Astrocyte of the hippocampus (primary cell): ENCODE results near the gene KIR2DL1.
"Not testable (repeated sequence)": the region's sequence is repeated elsewhere in the genome, so short reads cannot be mapped to it uniquely, and the experiment has no call there.

Experiments used
- DNase-seq: peaks from one replicate; pipeline ENCODE4 v3.0.0; 2011; ENCODE audit warnings: low read depth, low spot score

Gene KIR2DL1

DNA sequence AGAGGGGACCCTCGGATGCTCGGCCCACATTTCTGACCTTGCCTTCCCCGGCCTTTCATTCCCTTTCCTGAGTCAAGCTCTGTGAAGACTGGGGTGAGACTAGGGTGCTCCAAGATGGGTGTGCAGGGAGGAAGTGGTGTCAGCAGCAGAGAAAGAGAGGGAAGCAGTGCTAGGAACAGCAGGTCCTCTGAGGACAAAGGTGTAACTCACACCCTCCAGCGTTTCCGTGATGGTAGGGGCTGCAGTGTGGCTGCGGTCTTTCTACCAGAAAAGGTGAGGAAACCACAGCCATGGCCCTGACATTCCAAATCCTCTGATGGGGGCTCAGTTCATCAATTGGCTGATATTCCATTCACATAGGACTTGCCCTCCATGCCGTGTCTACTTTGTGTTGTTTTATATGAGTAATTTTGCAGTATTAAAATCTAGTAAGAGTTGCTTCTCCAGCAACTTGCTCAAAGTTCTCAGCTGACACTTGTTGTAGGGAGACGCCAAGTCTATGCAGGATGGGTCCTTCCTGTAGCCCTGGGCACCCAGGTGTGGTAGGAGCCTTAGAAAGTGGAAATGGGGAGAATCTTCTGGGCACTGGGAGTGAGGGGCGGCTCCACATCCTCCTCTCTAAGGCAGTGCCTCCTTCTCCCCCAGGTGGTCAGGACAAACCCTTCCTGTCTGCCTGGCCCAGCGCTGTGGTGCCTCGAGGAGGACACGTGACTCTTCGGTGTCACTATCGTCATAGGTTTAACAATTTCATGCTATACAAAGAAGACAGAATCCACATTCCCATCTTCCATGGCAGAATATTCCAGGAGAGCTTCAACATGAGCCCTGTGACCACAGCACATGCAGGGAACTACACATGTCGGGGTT lies 48.3 kb downstream of the KIR2DL1 start:
- DNase-seq, result no peak

DNA sequence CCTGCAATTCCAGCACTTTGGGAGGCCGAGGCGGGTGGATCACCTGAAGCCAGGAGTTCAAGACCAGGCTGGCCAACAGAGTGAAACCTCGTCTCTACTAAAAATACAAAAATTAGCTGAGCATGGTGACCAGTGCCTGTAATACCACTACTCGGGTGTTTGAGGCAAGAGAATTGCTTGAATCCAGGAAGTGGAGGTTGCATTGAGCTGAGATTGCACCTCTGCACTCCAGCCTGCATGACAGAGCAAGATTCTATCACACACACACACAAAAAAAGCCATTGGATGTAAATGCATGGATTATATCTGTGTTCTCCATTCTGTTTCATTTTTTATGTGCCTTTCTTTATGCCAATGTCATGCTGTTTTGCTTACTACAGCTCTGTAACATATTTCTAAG lies 54.8 kb downstream of the KIR2DL1 start:
- DNase-seq, result not testable (repeated sequence)

DNA sequence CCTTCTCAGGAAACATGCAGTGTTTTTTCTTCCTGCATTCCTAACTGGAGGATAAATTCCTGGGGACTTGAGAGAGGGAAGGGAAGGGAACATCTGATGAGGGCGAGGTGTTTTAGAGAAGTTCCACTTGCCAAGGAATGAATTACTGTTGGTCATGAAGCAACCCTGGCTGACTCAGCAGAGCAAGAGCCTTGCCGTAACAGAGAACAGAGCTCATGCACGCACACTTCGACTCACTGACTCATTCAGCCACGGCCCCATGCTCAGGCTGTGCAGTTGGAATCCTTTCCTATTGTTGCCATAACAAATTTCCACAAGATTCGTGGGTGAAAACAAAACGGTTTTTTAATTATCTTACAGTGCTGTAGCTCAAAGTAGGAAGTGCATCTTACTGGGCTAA lies 55.7 kb downstream of the KIR2DL1 start:
- DNase-seq, result not testable (repeated sequence)

DNA sequence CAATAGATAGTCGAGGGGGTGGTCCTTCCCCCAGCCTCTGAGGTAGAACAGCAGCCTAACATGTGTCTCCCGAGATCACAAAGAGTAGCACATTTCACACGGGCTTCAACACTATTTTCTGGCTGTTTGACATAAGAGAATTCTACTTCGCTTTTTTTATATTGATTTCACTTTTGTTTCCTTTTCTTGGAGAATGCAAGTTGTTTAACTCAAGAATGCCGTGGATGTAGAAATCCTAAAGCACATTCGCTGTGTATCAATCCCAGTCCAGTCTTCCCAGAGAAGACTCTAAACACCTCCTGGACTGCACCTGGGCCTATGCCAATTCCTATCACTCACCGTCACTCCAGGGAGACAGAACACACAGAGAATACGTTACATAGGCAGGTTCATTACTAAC lies 58.5 kb downstream of the KIR2DL1 start:
- not testable (repeated sequence) for DNase-seq

DNA sequence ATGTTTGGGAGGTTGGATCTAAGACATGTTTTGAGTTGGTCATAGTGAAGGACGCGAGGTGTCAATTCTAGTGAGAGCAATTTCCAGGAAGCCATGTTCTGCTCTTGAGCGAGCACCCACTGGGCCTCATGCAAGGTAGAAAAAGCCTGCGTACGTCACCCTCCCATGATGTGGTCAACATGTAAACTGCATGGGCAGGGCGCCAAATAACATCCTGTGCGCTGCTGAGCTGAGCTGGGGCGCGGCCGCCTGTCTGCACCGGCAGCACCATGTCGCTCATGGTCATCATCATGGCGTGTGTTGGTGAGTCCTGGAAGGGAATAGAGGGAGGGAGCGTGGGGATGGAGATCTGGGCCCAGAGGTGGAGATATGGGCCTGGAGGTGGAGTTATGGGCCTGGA lies 62.9 kb downstream of the KIR2DL1 start, which contains the start of gene KIR2DS4:
TSS of gene KIR2DS4 (plus strand) at position 181 of the 400 bp plus-strand sequence.
- DNase-seq, result not testable (repeated sequence)
